CD4-positive, alpha-beta T cell treated with Interleukin-4 for 1 hour (primary cell): ENCODE data around the gene MAGED2.
A peak's percentile ranks its signal among the peaks of the same experiment; 100 is the strongest.
"Not testable (repeated sequence)": the region's sequence is repeated elsewhere in the genome, so short reads cannot be mapped to it uniquely, and the experiment has no call there.

Experiments used
- DNase-seq, 2 donors: peaks; one replicate each; pipeline ENCODE4 v3.0.0-alpha.2; 2020 to 2022

Gene MAGED2

DNA sequence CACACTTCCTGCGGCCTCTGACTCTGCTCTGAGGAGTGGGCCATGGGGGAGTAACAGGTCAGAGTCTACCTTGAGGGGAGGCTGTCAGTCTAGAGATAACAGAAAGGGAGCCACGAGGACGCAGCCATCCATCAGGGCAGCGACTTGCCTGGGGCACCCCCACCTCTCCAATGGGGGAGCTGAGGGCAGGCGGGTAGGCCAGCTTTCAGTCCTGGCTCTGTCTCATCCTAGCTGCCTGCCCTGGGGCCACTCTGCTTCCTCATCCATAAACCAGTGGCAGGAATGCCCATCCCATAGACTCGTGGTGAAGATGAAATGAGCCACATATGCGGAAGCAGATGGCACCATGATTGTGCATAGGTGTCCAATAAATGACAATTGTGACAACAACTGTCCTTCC is 13.2 kb downstream of the MAGED2 start:
- no peak for DNase-seq

GRCh38 chrX:54821310-54821709 is 13.8 kb downstream of the MAGED2 start:
- no peak for DNase-seq

DNA sequence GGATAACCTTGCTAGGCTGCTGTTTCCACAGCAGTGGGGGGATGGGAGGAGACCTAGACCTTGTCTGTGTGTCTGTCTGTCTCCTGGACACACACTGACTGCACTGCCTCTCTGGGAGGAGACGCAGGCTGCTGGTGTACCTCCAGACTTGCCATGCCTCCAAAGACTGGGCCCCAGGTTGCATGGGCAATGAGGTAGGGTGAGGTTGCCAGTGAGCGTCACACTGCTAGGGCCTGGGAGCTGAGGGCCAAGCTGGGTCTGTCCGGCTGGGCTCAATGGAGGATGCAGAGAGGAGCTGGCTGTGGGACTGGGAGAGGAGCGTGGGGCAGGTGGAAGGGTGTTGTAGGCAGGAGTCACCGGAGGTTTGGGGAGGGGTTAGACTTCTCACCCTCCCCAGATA is 16.6 kb downstream of the MAGED2 start:
- DNase-seq: no peak

- DNase-seq: no peak
Measured at GRCh38 chrX:54824722-54825121, 17.2 kb downstream of the MAGED2 start.

DNA sequence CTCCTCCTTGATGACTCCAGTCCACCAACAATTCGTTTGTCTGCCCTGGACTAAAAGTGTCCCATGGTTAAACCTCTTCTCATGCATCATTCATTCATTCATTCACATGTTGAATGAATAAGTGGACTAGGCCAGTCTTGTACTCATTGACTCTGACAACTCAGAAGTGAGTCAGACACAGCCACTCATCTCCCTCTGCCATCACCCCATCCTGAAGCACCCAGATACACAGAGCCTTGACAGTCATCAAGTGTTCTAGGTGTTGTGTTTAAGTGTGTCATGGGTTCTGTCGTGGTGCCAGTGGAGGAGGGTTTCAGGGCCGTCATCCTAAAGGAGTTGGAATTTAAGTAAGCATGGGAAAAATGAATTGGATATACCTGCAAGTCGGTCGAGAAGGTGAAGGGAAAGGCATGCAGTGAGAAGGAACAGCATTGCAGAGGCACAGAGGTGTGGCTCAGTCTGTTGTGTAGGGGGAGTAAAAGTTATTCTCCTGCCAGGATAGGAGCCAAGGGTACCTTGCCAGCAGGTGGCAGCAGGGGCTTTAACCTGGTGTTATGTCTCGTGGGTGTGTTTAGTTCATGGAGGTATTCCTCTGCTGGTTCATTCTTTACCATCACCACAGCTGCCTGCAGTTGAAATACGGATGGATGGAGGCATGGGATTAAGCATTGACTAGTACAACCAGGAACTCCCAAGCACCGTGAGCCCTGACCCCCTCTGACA is 18.3 kb downstream of the MAGED2 start:
- peak in 1 of 2 donors; percentile 16 for DNase-seq

GRCh38 chrX:54826598-54826997 is 19.1 kb downstream of the MAGED2 start:
- no peak for DNase-seq

DNA sequence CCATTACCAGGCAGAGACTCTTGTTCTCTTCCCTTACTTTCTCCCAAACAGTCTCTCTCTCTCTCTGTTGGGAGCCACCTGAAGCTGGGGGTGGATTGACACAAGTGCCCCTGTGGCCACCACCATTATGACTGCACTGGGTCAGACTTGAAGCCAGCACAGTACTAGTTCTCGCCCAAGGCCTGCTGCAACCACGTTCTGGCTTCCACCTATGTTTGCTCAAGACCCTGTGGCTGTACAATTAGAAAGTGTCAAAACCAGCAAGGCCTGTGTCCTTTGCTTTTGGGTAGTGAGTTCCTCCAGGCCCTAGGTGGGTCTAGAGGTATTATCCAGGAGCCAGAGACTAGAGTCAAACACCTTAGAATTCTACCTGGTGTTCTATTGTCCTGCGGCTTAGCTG is 31.0 kb downstream of the MAGED2 start:
- no peak for DNase-seq

DNA sequence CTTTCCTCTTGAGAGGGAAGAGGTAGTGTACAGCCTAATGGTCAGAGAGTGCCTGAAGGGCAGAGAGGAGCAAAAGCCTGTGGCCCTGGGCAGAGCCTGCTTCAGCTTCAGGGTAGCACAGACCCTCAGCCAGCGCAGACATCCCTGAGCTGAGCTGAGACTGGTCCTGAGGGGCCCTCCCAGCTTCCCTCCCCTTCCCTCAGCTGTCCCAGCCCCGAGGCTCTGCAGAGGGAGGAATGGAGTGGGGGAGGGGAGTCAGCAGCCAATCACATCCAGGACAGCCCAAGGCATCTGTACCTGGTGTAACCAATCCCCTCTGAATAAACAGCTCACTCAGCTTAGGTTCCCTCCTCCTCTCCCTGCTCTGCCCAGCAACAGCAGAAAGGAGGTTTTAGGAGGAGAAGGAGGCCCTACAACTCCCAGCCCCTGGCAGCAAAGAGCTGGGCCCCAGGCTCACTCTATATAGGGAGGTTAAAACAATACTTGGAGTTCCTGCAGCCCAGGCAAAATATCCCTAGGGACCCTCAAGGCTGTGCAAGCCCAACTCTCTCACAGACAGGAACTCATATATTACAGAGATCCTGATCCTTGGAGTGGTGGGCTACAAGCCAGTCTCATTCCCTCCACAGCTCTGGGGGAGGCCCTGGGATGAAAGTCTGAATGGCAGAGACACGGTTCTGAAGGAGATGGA is 33.8 kb downstream of the MAGED2 start:
- not testable (repeated sequence) for DNase-seq

GRCh38 chrX:54842607-54843006 is 35.1 kb downstream of the MAGED2 start:
- no peak for DNase-seq

GRCh38 chrX:54843050-54843449 is 35.5 kb downstream of the MAGED2 start:
- DNase-seq: no peak

DNA sequence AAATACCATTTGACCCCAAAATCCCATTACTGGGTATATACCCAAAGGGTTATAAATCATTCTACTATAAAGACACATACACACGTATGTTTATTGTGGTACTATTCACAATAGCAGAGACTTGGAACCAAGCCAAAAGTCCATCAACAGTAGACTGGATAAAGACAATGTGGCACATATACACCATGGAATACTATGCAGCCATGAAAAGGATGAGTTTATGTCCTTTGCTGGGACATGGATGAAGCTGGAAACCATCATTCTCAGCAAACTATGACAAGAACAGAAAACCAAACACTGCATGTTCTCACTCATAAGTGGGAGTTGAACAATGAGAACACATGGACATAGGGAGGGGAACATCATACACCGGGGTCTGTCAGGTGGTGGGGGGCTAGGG is 40.2 kb downstream of the MAGED2 start:
- DNase-seq: not testable (repeated sequence)

DNA sequence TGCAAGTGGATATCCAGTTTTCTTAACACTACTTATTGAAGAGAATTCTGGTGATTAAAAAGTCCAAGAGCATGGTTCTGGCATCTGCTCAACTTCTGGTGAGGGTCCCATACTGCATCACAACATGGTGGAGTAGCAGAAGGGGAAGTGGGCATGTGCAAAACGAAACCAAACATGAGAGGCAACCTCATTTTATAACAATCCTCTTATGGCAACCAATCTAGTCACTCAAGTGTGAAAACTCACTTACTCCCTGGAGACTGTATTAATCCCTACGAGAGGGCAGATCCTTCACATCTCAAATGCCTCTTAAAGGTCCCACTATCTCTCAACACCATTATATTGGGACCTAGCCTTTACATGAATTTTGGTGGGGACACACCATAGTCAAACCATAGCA is 57.7 kb downstream of the MAGED2 start:
- no peak for DNase-seq
